Stomach (tissue), 9 donors: ENCODE measurements around the gene SVBP. TPM values are rescaled to one million over a fixed set of nuclear protein-coding genes. Genes with fewer than 3 reads are reported as not detected.

Source experiments
- DNase-seq, 2 donors: peaks; one replicate each; pipeline versions ENCODE4 v3.0.0 to v3.0.0-alpha.2; 2013 to 2019
- H3K27ac ChIP-seq, 5 donors: fragments of 200-600 bp in 4 of 5; sonication (generic) in 4 of 5; one replicate each; pipeline ENCODE4 v1.5.1; 2013 to 2019; ENCODE audit warnings: mild to moderate bottlenecking in 1 of 5, moderate library complexity in 1 of 5
- H3K27me3 ChIP-seq, 3 donors: fragments of 200-600 bp; sonication (generic); one replicate each; pipeline ENCODE4 v1.5.1; 2017 to 2019; ENCODE audit warnings: mixed run types in 1 of 3
- H3K36me3 ChIP-seq, 4 donors: fragments of 200-600 bp; sonication (generic); 1 replicate in 3 of 4; 2 replicates in 1 of 4; pipeline ENCODE4 v1.5.1; 2016 to 2019
- H3K4me1 ChIP-seq, 4 donors: fragments of 200-600 bp; sonication (generic); one replicate each; pipeline ENCODE4 v1.5.1; 2016 to 2019
- H3K4me3 ChIP-seq, 4 donors: fragments of 200-600 bp; sonication (generic) in 3 of 4; one replicate each; pipeline ENCODE4 v1.5.1; 2016 to 2019; ENCODE audit warnings: mild to moderate bottlenecking in 1 of 4
- H3K9me3 ChIP-seq, 4 donors: fragments of 200-600 bp; sonication (generic); one replicate each; pipeline ENCODE4 v1.5.1; 2016 to 2019
- CTCF ChIP-seq, 7 experiments: fragments of 450-650 bp in 4 of 7; fragments of 200-600 bp in 3 of 7; sonication (generic) in 3 of 7; IDR thresholded peaks; one replicate each; pipeline ENCODE4 v1.5.1; 2016 to 2019; ENCODE audit warnings: antibody characterized with exemption in 7 of 7, control low read depth in 2 of 7, mild to moderate bottlenecking in 1 of 7
- EP300 ChIP-seq: sonication (generic); formaldehyde crosslinking; IDR thresholded peaks from one replicate; pipeline ENCODE4 v1.6.1; 2017; ENCODE audit warnings: antibody characterized with exemption
- POLR2A ChIP-seq, 4 donors: fragments of 450-650 bp; IDR thresholded peaks; one replicate each; pipeline ENCODE4 v1.6.1; 2016; ENCODE audit warnings: antibody characterized with exemption in 4 of 4, control low read depth in 2 of 4, mild to moderate bottlenecking in 1 of 4, moderate library complexity in 1 of 4
- POLR2AphosphoS5 ChIP-seq, 3 donors: sonication (generic); formaldehyde crosslinking; IDR thresholded peaks; one replicate each; pipeline ENCODE4 v1.6.1; 2016; ENCODE audit warnings: antibody characterized with exemption in 3 of 3
- WGBS, 5 donors: extraction: QIAGEN DNeasy Blood & Tissue Kit in 3 of 5; methylation state at CpG; one replicate each; pipeline versions ENCODE4 v1.1.5 to v1.1.7; 2013 to 2018; 5-methylcytosine and 5-hydroxymethylcytosine counted together
- intact Hi-C: fragments of 100-400 bp; cut with DNase I; formaldehyde crosslinking; loops from one replicate; pipeline ENCODE4 v1.15.1; 2023; ENCODE audit warnings: low total_unique reads
- polyA plus RNA-seq, 3 donors: library from polyadenylated mRNA; stranded (reverse); fragments of 200-250 nt; gene quantifications; one replicate each; pipeline ENCODE4 v1.2.3, GENCODE V29; 2013
- total RNA-seq, 5 donors: library from RNA; depleted of rRNA; stranded (reverse); fragments of >200 nt; gene quantifications; one replicate each; pipeline versions ENCODE4 v1.1.0 to v1.2.3, GENCODE V29; 2014 to 2016
- donor health status: healthy with polysubstance abuse.
- donor health status: Bipolar disorder and iron deficiency.
- donor health status: healthy.

Gene SVBP
- total and polyA plus RNA-seq, 8 donors: 11.2 to 51.2 (median 25.1) TPM; not detected in 1

- no peaks in the 10 kb centered on the region for H3K27me3 ChIP-seq
- H3K9me3 ChIP-seq: no peaks in the 10 kb centered on the region
- DNase-seq: no peak
- no peak overlapping the region for H3K27ac ChIP-seq
- no peak overlapping the region for H3K4me3 ChIP-seq
- WGBS, 5 donors: 45 to 64% (median 49%) methylated on average over 2 of the region's 2 CpGs
- H3K36me3 ChIP-seq: peaks cover 21 to 54% (median 52%) of the 10 kb centered on the region in 4 donors
- intact Hi-C loops: no loop called here
- no peak for TF ChIP-seq CTCF (IDR thresholded peaks at IDR 0.05)
- no peak for TF ChIP-seq EP300
- TF ChIP-seq POLR2A (IDR thresholded peaks at IDR 0.05): no peak
- TF ChIP-seq POLR2AphosphoS5 (IDR thresholded peaks at IDR 0.05): no peak
- peaks cover 0 to 25% (median 15%) of the 10 kb centered on the region in 4 donors for H3K4me1 ChIP-seq
These were observed 43.8 kb downstream of the SVBP start for GRCh38 chr1:42773420-42773819.

GRCh38 chr1:42769811-42770210 lies 47.4 kb downstream of the SVBP start:
- Histone ChIP-seq H3K27ac (no peak overlapping the region), H3K9me3 (no peaks in the 10 kb centered on the region), H3K36me3 (peaks cover 3 to 18% (median 15%) of the 10 kb centered on the region in 4 donors), H3K27me3 (no peaks in the 10 kb centered on the region), H3K4me3 (no peak overlapping the region), H3K4me1 (peaks cover 12 to 50% (median 36%) of the 10 kb centered on the region in 4 donors)
- DNase-seq: no peak
- TF ChIP-seq POLR2AphosphoS5 (IDR thresholded peaks at IDR 0.05) (no peak), CTCF (IDR thresholded peaks at IDR 0.05) (no peak), EP300 (no peak), POLR2A (IDR thresholded peaks at IDR 0.05) (no peak)
- intact Hi-C loops: no loop called here
- 87 to 97% (median 96%) methylated on average over 3 of the region's 3 CpGs for WGBS, 5 donors

DNA sequence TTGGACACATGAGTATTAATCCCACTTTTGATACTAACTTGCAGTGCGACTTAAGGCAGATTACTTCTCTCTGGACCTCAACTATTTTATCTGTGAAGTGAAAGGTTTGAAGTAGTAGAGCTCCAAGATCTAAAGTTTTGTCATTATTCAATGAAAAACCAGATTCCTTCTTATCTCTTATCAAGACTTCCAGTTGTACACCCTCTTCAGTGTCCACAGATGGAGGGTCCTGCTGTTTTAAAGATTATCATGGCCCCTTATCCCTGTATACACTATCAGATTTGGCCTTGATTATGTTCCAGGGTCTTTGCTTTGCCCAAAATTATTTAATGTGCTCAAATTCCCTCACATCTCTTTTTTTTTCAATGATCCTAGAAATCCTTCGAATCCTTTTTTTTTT lies 49.0 kb downstream of the SVBP start:
- TF ChIP-seq EP300: no peak
- no peak for TF ChIP-seq POLR2A (IDR thresholded peaks at IDR 0.05)
- TF ChIP-seq CTCF (IDR thresholded peaks at IDR 0.05): no peak
- TF ChIP-seq POLR2AphosphoS5 (IDR thresholded peaks at IDR 0.05): no peak
- intact Hi-C loops: no loop called here
- WGBS, 5 donors: 62 to 71% (median 70%) methylated on average over 2 of the region's 2 CpGs
- peaks cover 0 to 2% (median under 1%) of the 10 kb centered on the region in 4 donors for H3K36me3 ChIP-seq
- peak overlapping the region; percentile 81 to 100 (median 90) for H3K4me3 ChIP-seq
- no peaks in the 10 kb centered on the region for H3K9me3 ChIP-seq
- no peaks in the 10 kb centered on the region for H3K27me3 ChIP-seq
- DNase-seq: no peak
- H3K27ac ChIP-seq: peak overlapping the region in 1 of 5 donors; percentile 95
- H3K4me1 ChIP-seq: peaks cover 12 to 62% (median 43%) of the 10 kb centered on the region in 4 donors

- Histone ChIP-seq H3K4me1 (peaks cover 12 to 62% (median 43%) of the 10 kb centered on the region in 4 donors), H3K4me3 (peak overlapping the region; percentile 81 to 100 (median 90)), H3K27me3 (no peaks in the 10 kb centered on the region), H3K36me3 (no peaks in the 10 kb centered on the region), H3K9me3 (no peaks in the 10 kb centered on the region), H3K27ac (peak overlapping the region; percentile 88 to 95 (median 89))
- TF ChIP-seq POLR2AphosphoS5 (IDR thresholded peaks at IDR 0.05) (no peak), CTCF (IDR thresholded peaks at IDR 0.05) (no peak), EP300 (no peak), POLR2A (IDR thresholded peaks at IDR 0.05) (no peak)
- DNase-seq: no peak
- WGBS, 5 donors: 1 to 3% (median 1%) methylated on average over 17 to 23 of the region's 23 CpGs
- intact Hi-C loops: no loop called here
These were observed 49.6 kb downstream of the SVBP start for GRCh38 chr1:42767510-42768000.
